GM12878 (cell line): Measurements from ENCODE around the gene JAKMIP1. TPM values are rescaled to one million over a fixed set of nuclear protein-coding genes. Genes with fewer than 3 reads are reported as not detected.

Experiments
- ATAC-seq: fragments of 200-7000 bp; cut with Tn5 transposase; 3 replicates; pipeline ENCODE4 v1.9.1; 2020; ENCODE audit warnings: mild to moderate bottlenecking, moderate library complexity
- BruUV-seq: library from RNA; stranded (reverse); fragments of 400-500 nt; replicated peaks from 2 replicates; lab custom pipeline; 2021; lab: Mats Ljungman, UMichigan
- CTCF ChIA-PET: fragments of 300-600 bp; sonication (Branson Sonifier 250); formaldehyde crosslinking; extraction: SDS; loops from one replicate; lab custom pipeline; 2021; ENCODE audit warnings: inconsistent platforms; lab: Yijun Ruan, JAX
- POLR2A ChIA-PET: fragments of 350-600 bp; formaldehyde crosslinking; extraction: SDS; loops from one replicate; lab custom pipeline; 2021; ENCODE audit warnings: inconsistent platforms; lab: Charles Lee
- RAD21 ChIA-PET: fragments of 300-600 bp; sonication (Branson Sonifier 250); formaldehyde crosslinking; loops from one replicate; lab custom pipeline; 2023; ENCODE audit warnings: antibody characterized with exemption; ENCODE audit not compliant: unreplicated experiment; lab: Charles Lee
- SMC1A ChIA-PET: fragments of 300-600 bp; sonication (Branson Sonifier 250); formaldehyde crosslinking; loops from one replicate; lab custom pipeline; 2023; ENCODE audit not compliant: unreplicated experiment, uncharacterized antibody; lab: Charles Lee
- DNase-seq: peaks from one replicate; pipeline ENCODE4 v3.0.0-alpha.2; 2011; ENCODE audit warnings: low read depth, low spot score
- FAIRE-seq: peaks from 3 replicates; lab custom pipeline; 2011; peaks lifted over from hg19 to GRCh38; lab: Jason Lieb, UNC
- H2AFZ ChIP-seq: 2 replicates; pipeline ENCODE4 v1.6.0; 2011; ENCODE audit warnings: low read depth, low read length, control low read depth; ENCODE audit not compliant: control insufficient read depth
- H3K27ac ChIP-seq: 2 replicates; pipeline ENCODE4 v1.5.1; 2011; ENCODE audit warnings: control low read depth; ENCODE audit not compliant: control insufficient read depth, insufficient read depth
- H3K27me3 ChIP-seq, 2 experiments: replicated peaks in 1 of 2; 2 replicates each; pipeline versions ENCODE4 v1.6.0 to v1.6.1; 2011; ENCODE audit warnings: low read length in 1 of 2; ENCODE audit not compliant: control insufficient read depth in 2 of 2, insufficient read depth in 2 of 2
- H3K36me3 ChIP-seq, 2 experiments: 2 replicates each; pipeline ENCODE4 v1.5.1; 2011; ENCODE audit warnings: low read length in 1 of 2; ENCODE audit not compliant: control insufficient read depth in 2 of 2, insufficient read depth in 2 of 2
- H3K4me1 ChIP-seq: 2 replicates; pipeline ENCODE4 v1.6.1; 2011; ENCODE audit warnings: mild to moderate bottlenecking, low read length, moderate library complexity, mixed read lengths; ENCODE audit not compliant: control insufficient read depth, insufficient read depth
- H3K4me2 ChIP-seq: 2 replicates; pipeline ENCODE4 v1.6.0; 2011; ENCODE audit warnings: control low read depth; ENCODE audit not compliant: control insufficient read depth, insufficient read depth
- H3K4me3 ChIP-seq: fragments of 200-600 bp; sonication (generic); 2 replicates; pipeline ENCODE4 v1.5.1; 2016
- H3K79me2 ChIP-seq: 2 replicates; pipeline ENCODE4 v1.6.0; 2011; ENCODE audit warnings: low read length; ENCODE audit not compliant: control insufficient read depth, insufficient read depth
- H3K9ac ChIP-seq: 2 replicates; pipeline ENCODE4 v1.8.0; 2011; ENCODE audit warnings: low read length, control low read depth, mixed read lengths; ENCODE audit not compliant: control insufficient read depth, insufficient read depth
- H3K9me3 ChIP-seq: replicated peaks from 3 replicates; pipeline ENCODE4 v1.5.1; 2011; ENCODE audit warnings: mild to moderate bottlenecking, low read length; ENCODE audit not compliant: control insufficient read depth, insufficient read depth
- H4K20me1 ChIP-seq: 2 replicates; pipeline ENCODE4 v1.6.0; 2011; ENCODE audit not compliant: control insufficient read depth, insufficient read depth
- CBFB ChIP-seq: IDR thresholded peaks from 2 replicates; pipeline ENCODE4 v1.6.1; 2016; ENCODE audit warnings: antibody characterized with exemption, low read depth
- HCFC1 ChIP-seq: fragments of 150-350 bp; IDR thresholded peaks from 2 replicates; pipeline ENCODE4 v1.6.1; 2014; ENCODE audit warnings: low read length
- JUNB ChIP-seq: IDR thresholded peaks from 2 replicates; pipeline ENCODE4 v1.6.1; 2016; ENCODE audit warnings: antibody characterized with exemption, mild to moderate bottlenecking
- JUND ChIP-seq: IDR thresholded peaks from 2 replicates; pipeline ENCODE4 v1.6.1; 2012; ENCODE audit warnings: low read depth, mild to moderate bottlenecking, low read length, improper control_type of control experiment, moderate library complexity
- MEF2B ChIP-seq: fragments of 450-650 bp; IDR thresholded peaks from 2 replicates; pipeline ENCODE4 v1.6.1; 2018; ENCODE audit warnings: mild to moderate bottlenecking, moderate library complexity; ENCODE audit not compliant: partially characterized antibody, poor library complexity, severe bottlenecking
- PML ChIP-seq: IDR thresholded peaks from 2 replicates; pipeline ENCODE4 v1.6.1; 2012; ENCODE audit warnings: low read length, inconsistent platforms
- WGBS: methylation state at CpG from one replicate; pipeline ENCODE4 v1.1.6; 2016; ENCODE audit warnings: low lambda C conversion rate; ENCODE audit not compliant: insufficient replicate concordance, insufficient coverage; ENCODE audit errors: missing lambda C conversion rate; 5-methylcytosine and 5-hydroxymethylcytosine counted together
- in situ Hi-C: fragments of 300-500 bp; cut with MboI; formaldehyde crosslinking; loops from 9 replicates; pipeline ENCODE4 v1.14.3; 2018; ENCODE audit warnings: mixed read lengths
- intact Hi-C: fragments of 100-400 bp; cut with micrococcal nuclease; formaldehyde crosslinking; loops from one replicate; pipeline ENCODE4 v1.14.2; 2022; ENCODE audit not compliant: unreplicated experiment
- polyA plus RNA-seq, 11 experiments: library from polyadenylated mRNA; depleted of rRNA in 4 of 11; unstranded in 6 of 11; stranded (reverse) in 5 of 11; fragments of >200 nt; fragmentation: Nextera tagmentation in 4 of 11; fragmentation: Illumina TruSeq in 1 of 11; extraction: Ambion mirVana in 4 of 11; extraction: Trizol in 1 of 11; gene quantifications; 1 replicate in 1 of 11; 2 replicates in 10 of 11; pipeline versions ENCODE4 v1.2.1 to v1.2.3, GENCODE V29; 2011 to 2016; ENCODE audit warnings: inconsistent platforms in 2 of 11, missing spikeins in 2 of 11, low read depth in 1 of 11
- total RNA-seq, 4 experiments: library from RNA; depleted of rRNA in 3 of 4; stranded (reverse); fragments of >200 nt in 3 of 4; fragmentation: Illumina TruSeq in 1 of 4; extraction: Trizol in 1 of 4; gene quantifications; 2 replicates each; pipeline versions ENCODE4 v1.2.1 to v1.2.3, GENCODE V29; 2013 to 2021
- TF ChIP-seq, protein P1 (sequence below): fragments of 450-650 bp; IDR thresholded peaks from 2 replicates; pipeline ENCODE4 v1.6.1; 2017; ENCODE audit warnings: antibody characterized with exemption, mild to moderate bottlenecking, moderate library complexity

Gene JAKMIP1
- total and polyA plus RNA-seq, 10 of the 15 experiments (the other 5 are each of a cell fraction or from before 2014, with no cell fraction given) = 0.52 to 16.7 (median 12.3) TPM

DNA sequence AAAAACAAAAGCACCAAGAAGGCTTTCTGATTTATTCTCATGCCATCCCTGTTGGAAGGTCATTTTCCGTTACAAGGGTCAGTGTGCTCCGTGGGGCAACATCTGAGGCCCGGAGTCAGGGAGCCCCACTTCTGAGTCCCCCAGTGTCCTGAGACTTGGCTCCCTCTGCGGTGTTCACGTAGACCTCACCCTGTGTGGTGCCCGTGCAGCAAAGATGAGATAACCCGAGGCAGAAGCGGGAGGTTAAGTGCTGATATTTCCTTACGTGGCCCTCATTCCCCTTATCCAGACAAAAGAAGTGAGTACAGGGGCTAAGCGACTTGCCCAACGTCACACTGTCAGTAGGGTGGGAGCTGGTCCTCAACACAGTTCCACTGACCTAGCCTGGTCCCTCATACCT is 3.5 kb downstream of the JAKMIP1 start:
- FAIRE-seq = no peak
- H2AFZ ChIP-seq = no peak overlapping the region
- peaks cover 0 to 2% of the 10 kb centered on the region in 2 experiments; a peak in 2 of 4 replicates for H3K36me3 ChIP-seq
- RAD21 ChIA-PET = interaction anchor here (0.6 to 8.0 kb wide), 2 partner anchors 17 to 63 kb away, joined by 4 to 120 read pairs; no protein-coding TSS in a partner anchor
- SMC1A ChIA-PET = interaction anchor here (0.9 to 10.3 kb wide), 4 partner anchors 9 to 54 kb away, joined by 4 to 161 read pairs (median 9); no protein-coding TSS in a partner anchor
- H3K9ac ChIP-seq = no peak overlapping the region
- TF ChIP-seq CBFB (no peak), PML (no peak), JUND (no peak), MEF2B (no peak), JUNB (no peak), HCFC1 (no peak)
- TF ChIP-seq, protein P1, sequence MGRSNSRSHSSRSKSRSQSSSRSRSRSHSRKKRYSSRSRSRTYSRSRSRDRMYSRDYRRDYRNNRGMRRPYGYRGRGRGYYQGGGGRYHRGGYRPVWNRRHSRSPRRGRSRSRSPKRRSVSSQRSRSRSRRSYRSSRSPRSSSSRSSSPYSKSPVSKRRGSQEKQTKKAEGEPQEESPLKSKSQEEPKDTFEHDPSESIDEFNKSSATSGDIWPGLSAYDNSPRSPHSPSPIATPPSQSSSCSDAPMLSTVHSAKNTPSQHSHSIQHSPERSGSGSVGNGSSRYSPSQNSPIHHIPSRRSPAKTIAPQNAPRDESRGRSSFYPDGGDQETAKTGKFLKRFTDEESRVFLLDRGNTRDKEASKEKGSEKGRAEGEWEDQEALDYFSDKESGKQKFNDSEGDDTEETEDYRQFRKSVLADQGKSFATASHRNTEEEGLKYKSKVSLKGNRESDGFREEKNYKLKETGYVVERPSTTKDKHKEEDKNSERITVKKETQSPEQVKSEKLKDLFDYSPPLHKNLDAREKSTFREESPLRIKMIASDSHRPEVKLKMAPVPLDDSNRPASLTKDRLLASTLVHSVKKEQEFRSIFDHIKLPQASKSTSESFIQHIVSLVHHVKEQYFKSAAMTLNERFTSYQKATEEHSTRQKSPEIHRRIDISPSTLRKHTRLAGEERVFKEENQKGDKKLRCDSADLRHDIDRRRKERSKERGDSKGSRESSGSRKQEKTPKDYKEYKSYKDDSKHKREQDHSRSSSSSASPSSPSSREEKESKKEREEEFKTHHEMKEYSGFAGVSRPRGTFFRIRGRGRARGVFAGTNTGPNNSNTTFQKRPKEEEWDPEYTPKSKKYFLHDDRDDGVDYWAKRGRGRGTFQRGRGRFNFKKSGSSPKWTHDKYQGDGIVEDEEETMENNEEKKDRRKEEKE = no peak
- TF ChIP-seq, all 136 proteins: peak for 0
- peaks cover 2% of the 10 kb centered on the region; the same call in 2 of the 3 replicates for H3K9me3 ChIP-seq
- in situ Hi-C loops (loop anchor here (10.0 kb wide), 1 partner anchor 1578 kb away; no protein-coding TSS in a partner anchor), intact Hi-C loops (no loop called here)
- no peaks in the 10 kb centered on the region for H4K20me1 ChIP-seq
- H3K4me1 ChIP-seq = peaks cover 32% of the 10 kb centered on the region
- peaks cover 16% of the 10 kb centered on the region for H3K79me2 ChIP-seq
- BruUV-seq = TSS peak; percentile 47
- WGBS = 84% methylated on average over 11 of the region's 11 CpGs
- ChIA-PET CTCF (interaction anchor here (1.3 to 2.8 kb wide), 3 partner anchors 16 to 62 kb away, joined by 5 to 30 read pairs (median 9); no protein-coding TSS in a partner anchor), POLR2A (interaction anchor here (0.5 to 1.1 kb wide), 3 partner anchors 9 to 55 kb away, joined by 4 to 5 read pairs (median 4); no protein-coding TSS in a partner anchor)
- DNase-seq (no peak), ATAC-seq (no peak)
- H3K4me2 ChIP-seq = no peak overlapping the region
- no peaks in the 10 kb centered on the region for H3K27me3 ChIP-seq
- no peak overlapping the region for H3K27ac ChIP-seq
- H3K4me3 ChIP-seq = no peak overlapping the region
